ENCODE measurements around the gene DUT.

- TF ChIP-seq CTCF (conservative IDR thresholded peaks at IDR 0.05; ENCODE audit: low read length) (no peak), EZH2phosphoT487 (IDR thresholded peaks at IDR 0.05; ENCODE audit: borderline replicate concordance, low read depth, low read length) (no peak)
Observed at GRCh38 chr15:48313216-48313615, 18.0 kb upstream of the DUT start.
